GM12872 (cell line): ENCODE measurements around the gene MID1IP1.

Experiments
- CTCF ChIP-seq: IDR thresholded peaks from 3 replicates; pipeline ENCODE4 v1.5.1; 2011; ENCODE audit warnings: low read depth, mild to moderate bottlenecking, low read length, moderate library complexity; ENCODE audit not compliant: insufficient read depth

The MID1IP1 gene

GRCh38 chrX:38854305-38854704, 53.0 kb downstream of the MID1IP1 start:
- TF ChIP-seq CTCF = no peak
